Measurements from ENCODE around the gene MYOM1. TPM values are rescaled to one million over a fixed set of nuclear protein-coding genes. Genes with fewer than 3 reads are reported as not detected.

The MYOM1 gene
- total RNA-seq, 2 experiments from 2014 or later, result 2.4 to 3.8 TPM

GRCh38 chr18:3186678-3187658, 32.8 kb downstream of the MYOM1 start:
- no TSS peak for BruUV-seq (replicated peaks)
- intact Hi-C loops (cut with micrococcal nuclease; ENCODE audit: unreplicated experiment), result no loop called here
- ChIA-PET CTCF (ENCODE audit: unreplicated experiment) (interaction anchor here (0.6 kb wide), 1 partner anchor 209 kb away, joined by 3 read pairs; no protein-coding TSS in a partner anchor), POLR2A (interaction anchor here (0.6 to 1.3 kb wide), 7 partner anchors 15 to 625 kb away, joined by 3 to 6 read pairs (median 3); no protein-coding TSS in a partner anchor)
- H2AFZ ChIP-seq (ENCODE audit: low read length), result peak overlapping the region; percentile 32; the same call in 1 of the 2 replicates
- no peak overlapping the region for H3K4me3 ChIP-seq (ENCODE audit: low read depth, low read length, poor library complexity, severe bottlenecking)
- no peak for TF ChIP-seq EZH2phosphoT487 (IDR thresholded peaks at IDR 0.05; ENCODE audit: borderline replicate concordance, low read depth, low read length)
- TF ChIP-seq, protein P1, sequence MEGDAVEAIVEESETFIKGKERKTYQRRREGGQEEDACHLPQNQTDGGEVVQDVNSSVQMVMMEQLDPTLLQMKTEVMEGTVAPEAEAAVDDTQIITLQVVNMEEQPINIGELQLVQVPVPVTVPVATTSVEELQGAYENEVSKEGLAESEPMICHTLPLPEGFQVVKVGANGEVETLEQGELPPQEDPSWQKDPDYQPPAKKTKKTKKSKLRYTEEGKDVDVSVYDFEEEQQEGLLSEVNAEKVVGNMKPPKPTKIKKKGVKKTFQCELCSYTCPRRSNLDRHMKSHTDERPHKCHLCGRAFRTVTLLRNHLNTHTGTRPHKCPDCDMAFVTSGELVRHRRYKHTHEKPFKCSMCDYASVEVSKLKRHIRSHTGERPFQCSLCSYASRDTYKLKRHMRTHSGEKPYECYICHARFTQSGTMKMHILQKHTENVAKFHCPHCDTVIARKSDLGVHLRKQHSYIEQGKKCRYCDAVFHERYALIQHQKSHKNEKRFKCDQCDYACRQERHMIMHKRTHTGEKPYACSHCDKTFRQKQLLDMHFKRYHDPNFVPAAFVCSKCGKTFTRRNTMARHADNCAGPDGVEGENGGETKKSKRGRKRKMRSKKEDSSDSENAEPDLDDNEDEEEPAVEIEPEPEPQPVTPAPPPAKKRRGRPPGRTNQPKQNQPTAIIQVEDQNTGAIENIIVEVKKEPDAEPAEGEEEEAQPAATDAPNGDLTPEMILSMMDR (conservative IDR thresholded peaks at IDR 0.05; ENCODE audit: low read length), result peak; percentile 72
- no peak overlapping the region for H3K27ac ChIP-seq (ENCODE audit: low read depth, low read length, poor library complexity, severe bottlenecking)
- H3K4me2 ChIP-seq (ENCODE audit: low read length), result no peak overlapping the region
- peaks cover 22% of the 10 kb centered on the region for H3K4me1 ChIP-seq (ENCODE audit: insufficient read depth, low read length, poor library complexity, severe bottlenecking)
- no peaks in the 10 kb centered on the region for H3K9me2 ChIP-seq (ENCODE audit: insufficient read depth, low read length)
- no peaks in the 10 kb centered on the region for H4K20me1 ChIP-seq (ENCODE audit: insufficient read depth, low read length)
- no peaks in the 10 kb centered on the region for H3K36me3 ChIP-seq (ENCODE audit: insufficient read depth, low read length)
- H3K79me2 ChIP-seq (ENCODE audit: insufficient read depth, low read depth, low read length), result no peaks in the 10 kb centered on the region
- peak; percentile 54 for DNase-seq (ENCODE audit: low spot score)
- H3K9me3 ChIP-seq (ENCODE audit: low read length), result no peaks in the 10 kb centered on the region

- no peaks in the 10 kb centered on the region for H3K79me2 ChIP-seq (ENCODE audit: insufficient read depth, low read depth, low read length)
- H2AFZ ChIP-seq (ENCODE audit: low read length), result peak overlapping the region; percentile 30
- H3K4me1 ChIP-seq (ENCODE audit: insufficient read depth, low read length, poor library complexity, severe bottlenecking), result peaks cover 38% of the 10 kb centered on the region
- ChIA-PET CTCF (ENCODE audit: unreplicated experiment) (interaction anchor here (1.0 kb wide), 1 partner anchor 61 kb away, joined by 4 read pairs; no protein-coding TSS in a partner anchor), POLR2A (interaction anchor here (0.6 to 1.9 kb wide), 9 partner anchors 10 to 317 kb away, joined by 3 to 6 read pairs (median 3); no protein-coding TSS in a partner anchor)
- no peaks in the 10 kb centered on the region for H4K20me1 ChIP-seq (ENCODE audit: insufficient read depth, low read length)
- intact Hi-C loops (cut with micrococcal nuclease; ENCODE audit: unreplicated experiment), result no loop called here
- no peaks in the 10 kb centered on the region for H3K9me3 ChIP-seq (ENCODE audit: low read length)
- H3K36me3 ChIP-seq (ENCODE audit: insufficient read depth, low read length), result no peaks in the 10 kb centered on the region
- no peak overlapping the region for H3K4me3 ChIP-seq (ENCODE audit: low read depth, low read length, poor library complexity, severe bottlenecking)
- BruUV-seq (replicated peaks), result no TSS peak
- no peaks in the 10 kb centered on the region for H3K9me2 ChIP-seq (ENCODE audit: insufficient read depth, low read length)
- no peak overlapping the region for H3K4me2 ChIP-seq (ENCODE audit: low read length)
- no peak for TF ChIP-seq EZH2phosphoT487 (IDR thresholded peaks at IDR 0.05; ENCODE audit: borderline replicate concordance, low read depth, low read length)
- TF ChIP-seq, protein P1 (conservative IDR thresholded peaks at IDR 0.05; ENCODE audit: low read length), result no peak
- no peak overlapping the region for H3K27ac ChIP-seq (ENCODE audit: low read depth, low read length, poor library complexity, severe bottlenecking)
- DNase-seq (ENCODE audit: low spot score), result no peak
Measured at GRCh38 chr18:3184275-3184963, 35.3 kb downstream of the MYOM1 start.
